ENCODE data around the gene QSOX2. TPM values are rescaled to one million over a fixed set of nuclear protein-coding genes. Genes with fewer than 3 reads are reported as not detected.

QSOX2 gene
- polyA plus RNA-seq, 3 donors from 2014 or later, result 0.59 to 0.89 TPM; not detected in 1

GRCh38 chr9:136197084-136197875, 48.3 kb downstream of the QSOX2 start:
- no peak for DNase-seq
- Mint-ChIP-seq H3K9me3 (peaks cover 0 to 1% (median 0%) of the 10 kb centered on the region in 6 donors), H3K36me3 (no peaks in the 10 kb centered on the region), H3K4me3 (peak overlapping the region in 1 of 5 donors; percentile 30), H3K4me1 (no peaks in the 10 kb centered on the region), H3K27me3 (ENCODE audit: low read depth in 3 of 3) (peaks cover 9 to 28% (median 10%) of the 10 kb centered on the region in 3 donors), H3K27ac (no peak overlapping the region)

DNA sequence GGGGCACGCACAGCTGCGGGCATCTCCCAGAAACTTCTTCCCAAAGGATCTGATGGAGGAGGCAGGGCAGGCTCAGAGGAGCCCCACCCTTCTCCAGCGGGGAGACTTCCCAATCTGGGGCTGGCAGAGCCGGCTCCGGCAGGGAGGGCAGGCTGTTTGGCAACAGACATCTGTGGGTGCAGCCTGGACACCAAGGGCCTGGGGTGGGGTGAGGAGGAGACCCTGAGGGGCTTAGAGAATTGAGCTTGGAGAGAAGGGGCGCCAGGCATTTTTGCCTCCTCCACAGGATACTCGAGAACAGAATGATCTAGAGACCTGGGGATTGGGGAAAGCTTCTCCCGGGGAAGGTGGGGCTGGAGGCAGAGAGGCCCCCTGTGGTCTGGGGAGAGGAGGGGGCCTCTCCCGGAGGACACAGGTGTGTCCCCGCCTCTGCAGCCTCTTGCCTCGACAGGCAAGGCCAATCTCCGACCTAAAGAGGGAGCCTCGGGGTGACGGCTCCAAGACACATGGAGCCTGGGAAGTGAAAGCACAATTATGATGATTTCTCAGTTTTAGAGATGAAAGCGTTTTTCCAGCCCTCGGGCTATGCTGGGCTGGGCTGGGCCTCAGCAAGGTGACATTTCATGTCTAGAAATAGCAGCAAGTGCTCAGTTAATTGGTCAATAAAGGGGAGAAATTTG, 49.1 kb downstream of the QSOX2 start:
- Mint-ChIP-seq H3K36me3 (no peaks in the 10 kb centered on the region), H3K4me3 (peak overlapping the region in 1 of 5 donors; percentile 30), H3K27ac (no peak overlapping the region), H3K9me3 (peaks cover 0 to 1% (median 0%) of the 10 kb centered on the region in 6 donors), H3K4me1 (no peaks in the 10 kb centered on the region), H3K27me3 (ENCODE audit: low read depth in 3 of 3) (peaks cover 9 to 32% (median 10%) of the 10 kb centered on the region in 3 donors)
- no peak for DNase-seq

DNA sequence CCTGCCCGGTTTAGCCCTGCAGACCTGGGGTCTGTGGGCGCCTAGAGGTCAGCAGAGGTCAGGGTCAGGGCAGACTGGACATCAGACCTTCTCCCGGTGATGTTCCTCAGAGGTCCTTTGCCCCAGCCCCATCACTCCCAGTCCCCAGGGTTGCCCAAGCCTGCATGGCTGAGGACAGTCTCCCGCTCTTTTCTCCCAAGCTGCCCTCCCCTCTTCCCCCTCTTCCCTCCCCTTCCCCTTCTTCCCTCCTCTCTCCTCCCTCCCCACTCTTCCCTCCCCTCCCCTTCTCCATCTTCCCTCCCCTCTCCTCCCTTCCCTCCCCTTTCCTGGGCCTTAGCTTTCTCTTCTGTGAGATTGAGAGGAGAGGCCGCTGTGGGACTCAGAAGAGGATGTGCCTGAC, 51.1 kb downstream of the QSOX2 start:
- no peak overlapping the region for H3K27ac Mint-ChIP-seq
- no peaks in the 10 kb centered on the region for H3K4me1 Mint-ChIP-seq
- H3K9me3 Mint-ChIP-seq, result peaks cover 0 to 1% (median 0%) of the 10 kb centered on the region in 6 donors
- no peak for DNase-seq
- H3K36me3 Mint-ChIP-seq, result no peaks in the 10 kb centered on the region
- peaks cover 5 to 31% (median 10%) of the 10 kb centered on the region in 3 donors for H3K27me3 Mint-ChIP-seq (ENCODE audit: low read depth in 3 of 3)
- H3K4me3 Mint-ChIP-seq, result no peak overlapping the region

GRCh38 chr9:136193891-136194279, 51.7 kb downstream of the QSOX2 start:
- Mint-ChIP-seq H3K4me3 (no peak overlapping the region), H3K27me3 (ENCODE audit: low read depth in 3 of 3) (peaks cover 3 to 28% (median 7%) of the 10 kb centered on the region in 3 donors), H3K27ac (no peak overlapping the region), H3K9me3 (peaks cover 0 to 1% (median 0%) of the 10 kb centered on the region in 6 donors), H3K4me1 (no peaks in the 10 kb centered on the region), H3K36me3 (no peaks in the 10 kb centered on the region)
- DNase-seq, result no peak

GRCh38 chr9:136193127-136193890, 52.3 kb downstream of the QSOX2 start:
- H3K36me3 Mint-ChIP-seq, result no peaks in the 10 kb centered on the region
- H3K9me3 Mint-ChIP-seq, result peaks cover 0 to 1% (median 0%) of the 10 kb centered on the region in 6 donors
- H3K27me3 Mint-ChIP-seq (ENCODE audit: low read depth in 3 of 3), result peaks cover 3 to 27% (median 7%) of the 10 kb centered on the region in 3 donors
- DNase-seq, result no peak
- no peaks in the 10 kb centered on the region for H3K4me1 Mint-ChIP-seq
- H3K27ac Mint-ChIP-seq, result no peak overlapping the region
- H3K4me3 Mint-ChIP-seq, result no peak overlapping the region

DNA sequence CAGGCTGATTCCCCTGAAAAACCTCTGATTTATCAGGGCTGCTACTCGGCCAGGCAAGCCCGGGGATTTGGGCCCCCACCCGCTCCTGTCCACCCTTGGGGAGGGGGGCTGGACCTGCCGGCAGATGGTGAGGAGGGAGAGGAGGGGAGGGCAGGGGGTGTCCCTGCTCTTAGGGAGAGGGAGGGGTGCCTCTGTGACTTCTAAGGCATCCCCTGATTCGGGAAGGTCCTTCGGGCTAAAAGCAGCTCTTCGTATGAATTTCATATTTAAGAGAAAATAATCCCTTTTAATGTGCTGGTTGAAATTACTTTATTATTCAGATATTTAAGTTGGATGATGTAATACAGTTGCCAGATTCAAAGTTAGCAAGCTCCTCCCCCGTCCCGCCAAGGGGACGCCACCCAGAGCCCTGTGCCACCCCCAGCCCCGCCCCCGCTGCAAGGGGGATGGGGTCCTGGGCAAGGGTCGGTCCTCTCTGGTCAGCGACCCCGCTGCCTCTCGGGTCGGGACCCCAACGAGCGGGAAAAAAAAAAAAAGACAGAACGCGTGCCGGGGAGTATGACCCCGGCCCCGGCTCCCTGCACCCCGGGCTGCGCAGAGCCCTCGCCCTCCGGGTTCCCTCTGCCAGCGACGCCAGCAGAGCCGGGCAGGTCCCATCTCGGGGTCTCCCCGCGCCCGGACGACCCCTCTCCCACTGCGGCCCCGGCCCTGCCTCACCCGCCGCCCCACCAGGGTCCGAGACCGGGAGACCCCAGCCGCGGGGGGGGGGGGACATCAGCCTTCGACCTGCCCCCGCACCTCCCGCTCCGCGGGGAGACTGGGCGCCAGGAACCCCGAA, 53.1 kb downstream of the QSOX2 start:
- Mint-ChIP-seq H3K36me3 (no peaks in the 10 kb centered on the region), H3K4me1 (no peaks in the 10 kb centered on the region), H3K27ac (no peak overlapping the region), H3K4me3 (no peak overlapping the region), H3K9me3 (peaks cover 0 to 1% (median 0%) of the 10 kb centered on the region in 6 donors), H3K27me3 (ENCODE audit: low read depth in 3 of 3) (peaks cover 3 to 21% (median 5%) of the 10 kb centered on the region in 3 donors)
- no peak for DNase-seq

- Mint-ChIP-seq H3K27me3 (ENCODE audit: low read depth in 3 of 3) (peaks cover 3 to 20% (median 5%) of the 10 kb centered on the region in 3 donors), H3K36me3 (no peaks in the 10 kb centered on the region), H3K4me3 (no peak overlapping the region), H3K9me3 (peaks cover 0 to 1% (median 0%) of the 10 kb centered on the region in 6 donors), H3K27ac (no peak overlapping the region), H3K4me1 (no peaks in the 10 kb centered on the region)
- DNase-seq, result no peak
Observed at GRCh38 chr9:136191960-136192286, 53.7 kb downstream of the QSOX2 start.

- Mint-ChIP-seq H3K36me3 (no peaks in the 10 kb centered on the region), H3K4me3 (no peak overlapping the region), H3K27me3 (ENCODE audit: low read depth in 3 of 3) (peaks cover 2 to 15% (median 3%) of the 10 kb centered on the region in 3 donors), H3K4me1 (no peaks in the 10 kb centered on the region), H3K9me3 (no peaks in the 10 kb centered on the region), H3K27ac (no peak overlapping the region)
- no peak for DNase-seq
Observed at GRCh38 chr9:136191099-136191959, 54.3 kb downstream of the QSOX2 start.

DNA sequence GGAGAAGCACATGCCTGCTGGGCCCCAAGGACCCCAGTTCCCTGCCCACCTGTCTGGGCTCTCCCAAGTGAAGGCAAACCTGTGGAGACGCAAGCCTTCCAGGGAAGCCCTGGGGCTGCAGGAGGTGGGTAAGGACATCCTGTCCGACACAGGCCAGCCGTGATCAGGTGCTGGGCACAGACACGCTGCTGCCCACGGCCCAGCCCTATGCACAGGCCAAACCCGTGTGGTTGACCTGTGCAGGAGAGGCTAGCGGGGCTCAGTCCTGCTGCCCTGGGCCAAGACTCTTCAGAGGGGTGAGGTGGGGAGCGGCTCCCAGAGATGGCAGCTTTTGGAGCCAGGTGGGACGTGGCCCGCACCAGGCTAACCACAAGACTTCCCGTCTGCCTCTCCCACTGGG, 55.0 kb downstream of the QSOX2 start:
- no peaks in the 10 kb centered on the region for H3K4me1 Mint-ChIP-seq
- no peak for DNase-seq
- H3K4me3 Mint-ChIP-seq, result no peak overlapping the region
- no peaks in the 10 kb centered on the region for H3K9me3 Mint-ChIP-seq
- H3K27ac Mint-ChIP-seq, result no peak overlapping the region
- H3K36me3 Mint-ChIP-seq, result no peaks in the 10 kb centered on the region
- peaks cover 2 to 13% (median 3%) of the 10 kb centered on the region in 3 donors for H3K27me3 Mint-ChIP-seq (ENCODE audit: low read depth in 3 of 3)

DNA sequence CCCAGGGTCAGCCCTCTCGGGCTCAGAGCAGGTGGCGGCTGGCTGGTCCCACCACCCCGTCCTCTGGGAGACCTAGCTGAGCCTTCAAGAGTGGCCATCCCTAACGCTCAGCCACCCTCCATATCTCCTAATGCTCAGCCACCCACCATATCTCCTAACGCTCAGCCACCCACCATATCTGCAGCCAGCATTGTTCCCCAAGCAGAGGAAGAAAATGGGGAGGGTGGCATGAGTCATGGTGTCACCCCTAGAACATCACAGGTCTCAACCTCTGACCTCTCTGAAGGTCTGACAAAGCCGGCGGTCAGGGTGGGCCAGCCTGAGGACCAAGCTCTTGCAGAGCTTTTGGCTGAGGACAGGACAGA, 55.4 kb downstream of the QSOX2 start:
- peaks cover 2 to 13% (median 3%) of the 10 kb centered on the region in 3 donors for H3K27me3 Mint-ChIP-seq (ENCODE audit: low read depth in 3 of 3)
- H3K36me3 Mint-ChIP-seq, result no peaks in the 10 kb centered on the region

GRCh38 chr9:136189394-136190236, 56.0 kb downstream of the QSOX2 start:
- peaks cover 2 to 13% (median 3%) of the 10 kb centered on the region in 3 donors for H3K27me3 Mint-ChIP-seq (ENCODE audit: low read depth in 3 of 3)
- no peak overlapping the region for H3K4me3 Mint-ChIP-seq
- no peaks in the 10 kb centered on the region for H3K36me3 Mint-ChIP-seq
- no peaks in the 10 kb centered on the region for H3K4me1 Mint-ChIP-seq
- no peak for DNase-seq
- H3K27ac Mint-ChIP-seq, result no peak overlapping the region
- H3K9me3 Mint-ChIP-seq, result no peaks in the 10 kb centered on the region

More for the DNA sequence above, 55.4 kb downstream of the QSOX2 start:
- H3K27ac Mint-ChIP-seq, result no peak overlapping the region
- H3K4me3 Mint-ChIP-seq, result no peak overlapping the region
- DNase-seq, result no peak
- H3K9me3 Mint-ChIP-seq, result no peaks in the 10 kb centered on the region
- no peaks in the 10 kb centered on the region for H3K4me1 Mint-ChIP-seq
